ENCODE results near the gene PCDHA8. TPM values are rescaled to one million over a fixed set of nuclear protein-coding genes. Genes with fewer than 3 reads are reported as not detected.

Gene PCDHA8
- total and polyA plus RNA-seq, 12 donors, result 0.04 to 0.13 TPM; not detected in 10

- H3K27me3 ChIP-seq, result peaks cover 0 to 94% (median 35%) of the 10 kb centered on the region in 7 donors
- H3K9me3 ChIP-seq, result peaks cover 0 to 55% (median 8%) of the 10 kb centered on the region in 11 donors
- WGBS, 2 donors, result 31 to 40% methylated on average over 76 of the region's 76 CpGs
- H3K4me1 ChIP-seq, result no peaks in the 10 kb centered on the region
- DNase-seq (no peak), ATAC-seq (no peak)
- H3K4me3 ChIP-seq, result no peak overlapping the region
- no peaks in the 10 kb centered on the region for H3K36me3 ChIP-seq
- no peak for TF ChIP-seq CTCF (IDR thresholded peaks at IDR 0.05)
- intact Hi-C loops (cut with DNase I), result loop anchor here in 1 of 10 donors (10.0 kb wide), 1 partner anchor 182 kb away; no protein-coding TSS in a partner anchor
- no peak overlapping the region for H3K27ac ChIP-seq
Measured at GRCh38 chr5:140862441-140863295, 21.7 kb downstream of the PCDHA8 start.

GRCh38 chr5:140868721-140869554 lies 28.0 kb downstream of the PCDHA8 start, which contains the start of gene PCDHA11:
PCDHA11 (plus strand) TSS chr5:140868957; CDS start chr5:140869104, 147 bp downstream.
- peaks cover 0 to 98% (median 42%) of the 10 kb centered on the region in 7 donors for H3K27me3 ChIP-seq
- H3K4me3 ChIP-seq, result no peak within 1 kb of the TSS

GRCh38 chr5:140869555-140869886 lies 28.5 kb downstream of the PCDHA8 start:
- Histone ChIP-seq H3K27me3 (peaks cover 0 to 98% (median 44%) of the 10 kb centered on the region in 7 donors), H3K4me3 (no peak overlapping the region), H3K36me3 (no peaks in the 10 kb centered on the region), H3K4me1 (no peaks in the 10 kb centered on the region), H3K9me3 (peaks cover 0 to 60% (median 13%) of the 10 kb centered on the region in 11 donors), H3K27ac (no peak overlapping the region)
- WGBS, 2 donors, result 48 to 55% methylated on average over 5 of the region's 5 CpGs
- intact Hi-C loops (cut with DNase I), result loop anchor here in 2 of 10 donors (5.0 to 10.0 kb wide), 2 partner anchors 173 to 175 kb away; no protein-coding TSS in a partner anchor
- no peak for TF ChIP-seq CTCF (IDR thresholded peaks at IDR 0.05)
- no peak for ATAC-seq
- DNase-seq, result no peak

More at GRCh38 chr5:140868721-140869554, 28.0 kb downstream of the PCDHA8 start, which contains the start of gene PCDHA11:
- no peak for ATAC-seq
- H3K9me3 ChIP-seq, result peaks cover 0 to 56% (median 13%) of the 10 kb centered on the region in 11 donors
- peak in 5 of 9 donors; percentile 15 to 41 (median 17) for TF ChIP-seq CTCF (IDR thresholded peaks at IDR 0.05)
- no peaks in the 10 kb centered on the region for H3K4me1 ChIP-seq
- intact Hi-C loops (cut with DNase I), result loop anchor here in 2 of 10 donors (5.0 to 10.0 kb wide), 2 partner anchors 173 to 176 kb away; no protein-coding TSS in a partner anchor
- no peak for DNase-seq
- WGBS, 2 donors, result 11 to 12% methylated on average over 41 of the region's 41 CpGs
- no peaks in the 10 kb centered on the region for H3K36me3 ChIP-seq
- no peak within 1 kb of the TSS for H3K27ac ChIP-seq
